ENCODE results near the gene RPRM. TPM values are rescaled to one million over a fixed set of nuclear protein-coding genes. Genes with fewer than 3 reads are reported as not detected.

The RPRM gene
- total RNA-seq, 4 donors from 2014 or later = 0.54 to 0.85 TPM; not detected in 2

Small RNA genes within 50 kb of the gene (small RNA-seq; reads per million reads assigned to genes)
- 0 reads per million in 2 donors for gene RF00275
